Endothelial cell (in vitro differentiated cells): Measurements from ENCODE around the gene HMGN2. TPM values are rescaled to one million over a fixed set of nuclear protein-coding genes. Genes with fewer than 3 reads are reported as not detected.
A peak's percentile ranks its signal among the peaks of the same experiment; 100 is the strongest.
"Not testable (repeated sequence)": the region's sequence is repeated elsewhere in the genome, so short reads cannot be mapped to it uniquely, and the experiment has no call there.

ENCODE experiments used
- DNase-seq: peaks from one replicate; pipeline ENCODE4 v3.0.0; 2021; ENCODE audit warnings: low spot score
- H3K27ac Mint-ChIP-seq: one replicate; pipeline ENCODE4 v1.8.0; 2021; ENCODE audit warnings: mixed read lengths, inconsistent platforms; ENCODE audit not compliant: unreplicated experiment
- H3K27me3 Mint-ChIP-seq: one replicate; pipeline ENCODE4 v1.8.0; 2021; ENCODE audit warnings: mild to moderate bottlenecking, moderate library complexity, mixed read lengths, inconsistent platforms; ENCODE audit not compliant: unreplicated experiment
- H3K36me3 Mint-ChIP-seq: one replicate; pipeline ENCODE4 v1.8.0; 2021; ENCODE audit warnings: mild to moderate bottlenecking, low read depth, mixed read lengths, inconsistent platforms; ENCODE audit not compliant: unreplicated experiment
- H3K4me1 Mint-ChIP-seq: one replicate; pipeline ENCODE4 v1.8.0; 2021; ENCODE audit warnings: mild to moderate bottlenecking, mixed read lengths, inconsistent platforms; ENCODE audit not compliant: unreplicated experiment
- H3K4me3 Mint-ChIP-seq: one replicate; pipeline ENCODE4 v1.8.0; 2021; ENCODE audit warnings: mild to moderate bottlenecking, mixed read lengths, inconsistent platforms; ENCODE audit not compliant: unreplicated experiment
- H3K9me3 Mint-ChIP-seq: one replicate; pipeline ENCODE4 v1.8.0; 2021; ENCODE audit warnings: mixed read lengths, inconsistent platforms; ENCODE audit not compliant: unreplicated experiment
- total RNA-seq: library from RNA; stranded (reverse); fragmentation: NEBNext Ultra II Directional; extraction: Animal tissue kit (Norgen Biotek cat#: 25700); gene quantifications from one replicate; pipeline ENCODE4 v1.2.1, GENCODE V29; 2021; ENCODE audit not compliant: unreplicated experiment
- TF ChIP-seq, protein P1 (sequence below): fragments of 200-600 bp; sonication (generic); IDR thresholded peaks from one replicate; pipeline ENCODE4 v1.5.0; 2021; ENCODE audit warnings: antibody characterized with exemption; ENCODE audit not compliant: unreplicated experiment

Gene HMGN2
- total RNA-seq, 1 donor from 2014 or later, result 171 TPM

DNA sequence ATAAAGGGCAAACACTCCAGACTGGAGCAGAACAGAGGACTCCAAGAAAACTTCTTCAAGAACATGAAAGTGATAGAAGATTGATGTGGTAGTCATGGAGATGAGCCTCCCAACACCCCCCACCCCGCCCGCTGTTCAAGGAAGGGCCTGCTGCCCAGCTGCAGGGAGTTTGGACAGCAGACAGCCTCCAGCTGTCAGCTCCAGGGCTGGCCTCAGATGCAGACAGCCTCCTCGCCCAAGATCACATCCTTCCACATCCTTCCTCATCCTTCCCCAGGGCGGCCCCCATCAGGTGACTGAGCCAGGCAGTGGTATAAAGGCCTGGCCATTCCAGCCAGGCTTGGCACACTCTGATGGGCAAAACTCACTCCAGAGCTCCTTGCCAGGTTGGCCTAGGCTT is 24.6 kb downstream of the HMGN2 start:
- no peaks in the 10 kb centered on the region for H3K27me3 Mint-ChIP-seq
- no peaks in the 10 kb centered on the region for H3K9me3 Mint-ChIP-seq
- no peaks in the 10 kb centered on the region for H3K36me3 Mint-ChIP-seq
- no peaks in the 10 kb centered on the region for H3K4me1 Mint-ChIP-seq
- H3K4me3 Mint-ChIP-seq, result no peak overlapping the region
- no peak overlapping the region for H3K27ac Mint-ChIP-seq
- TF ChIP-seq, protein P1, sequence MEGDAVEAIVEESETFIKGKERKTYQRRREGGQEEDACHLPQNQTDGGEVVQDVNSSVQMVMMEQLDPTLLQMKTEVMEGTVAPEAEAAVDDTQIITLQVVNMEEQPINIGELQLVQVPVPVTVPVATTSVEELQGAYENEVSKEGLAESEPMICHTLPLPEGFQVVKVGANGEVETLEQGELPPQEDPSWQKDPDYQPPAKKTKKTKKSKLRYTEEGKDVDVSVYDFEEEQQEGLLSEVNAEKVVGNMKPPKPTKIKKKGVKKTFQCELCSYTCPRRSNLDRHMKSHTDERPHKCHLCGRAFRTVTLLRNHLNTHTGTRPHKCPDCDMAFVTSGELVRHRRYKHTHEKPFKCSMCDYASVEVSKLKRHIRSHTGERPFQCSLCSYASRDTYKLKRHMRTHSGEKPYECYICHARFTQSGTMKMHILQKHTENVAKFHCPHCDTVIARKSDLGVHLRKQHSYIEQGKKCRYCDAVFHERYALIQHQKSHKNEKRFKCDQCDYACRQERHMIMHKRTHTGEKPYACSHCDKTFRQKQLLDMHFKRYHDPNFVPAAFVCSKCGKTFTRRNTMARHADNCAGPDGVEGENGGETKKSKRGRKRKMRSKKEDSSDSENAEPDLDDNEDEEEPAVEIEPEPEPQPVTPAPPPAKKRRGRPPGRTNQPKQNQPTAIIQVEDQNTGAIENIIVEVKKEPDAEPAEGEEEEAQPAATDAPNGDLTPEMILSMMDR, result no peak
- no peak for DNase-seq

DNA sequence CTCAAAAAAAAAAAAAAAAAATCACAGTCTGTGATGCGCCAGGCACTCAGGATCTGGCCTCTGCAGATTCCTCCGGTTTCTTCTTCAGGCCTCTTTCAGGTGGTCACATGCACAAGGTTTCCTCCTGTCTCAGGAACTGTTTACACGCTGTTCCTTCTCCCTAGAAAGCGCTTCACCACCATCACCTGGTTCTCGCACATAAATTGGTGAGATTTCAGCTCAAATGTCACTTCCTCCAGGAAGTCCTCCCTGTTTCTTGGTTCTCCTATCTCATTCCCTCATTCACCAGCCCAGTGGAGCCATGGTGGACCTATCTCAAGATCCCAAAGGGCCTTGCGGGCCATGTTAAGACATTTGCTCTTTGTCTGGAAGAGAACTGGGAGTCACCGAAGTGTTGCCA is 26.7 kb downstream of the HMGN2 start:
- TF ChIP-seq, protein P1, result no peak
- DNase-seq, result no peak
- Mint-ChIP-seq H3K4me1 (no peaks in the 10 kb centered on the region), H3K9me3 (no peaks in the 10 kb centered on the region), H3K27me3 (no peaks in the 10 kb centered on the region), H3K27ac (no peak overlapping the region), H3K36me3 (no peaks in the 10 kb centered on the region), H3K4me3 (no peak overlapping the region)

DNA sequence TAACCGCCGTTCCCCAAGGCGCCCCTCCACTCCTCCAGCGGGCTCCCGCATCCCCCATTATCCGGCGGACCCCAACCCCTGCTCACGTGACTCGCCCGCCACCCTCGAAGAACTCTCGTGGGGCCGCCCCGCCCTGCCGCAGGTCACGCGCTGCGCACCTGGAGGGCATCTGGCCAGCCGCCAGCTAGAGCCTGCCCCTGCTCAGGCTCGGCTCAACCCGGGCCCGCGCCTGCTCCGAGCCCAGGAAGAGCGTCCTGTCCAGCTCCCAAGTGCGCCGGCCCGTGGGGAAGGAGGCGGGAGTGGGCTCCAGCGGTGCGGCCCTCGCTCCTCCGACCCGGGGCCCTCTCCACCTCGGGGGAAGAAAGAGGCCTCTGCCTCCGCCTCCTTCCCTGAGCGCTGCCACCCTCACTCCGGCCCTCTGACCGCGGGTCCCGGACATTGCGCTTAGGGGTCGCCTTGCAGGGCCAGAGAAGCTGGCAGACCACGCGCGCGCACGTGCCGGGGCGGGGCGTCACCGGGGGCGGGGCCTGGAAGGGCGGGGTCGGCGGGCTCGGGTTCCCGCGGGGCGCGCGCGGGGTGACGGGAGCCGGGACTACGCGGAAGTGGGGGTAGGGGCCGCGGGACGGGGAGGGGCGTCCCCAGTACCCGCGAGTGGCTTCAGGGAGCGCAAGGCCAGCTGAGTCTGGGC is 28.4 kb downstream of the HMGN2 start:
- Mint-ChIP-seq H3K4me3 (peak overlapping the region; percentile 79), H3K9me3 (no peaks in the 10 kb centered on the region), H3K4me1 (no peaks in the 10 kb centered on the region), H3K27me3 (no peaks in the 10 kb centered on the region), H3K27ac (no peak overlapping the region), H3K36me3 (no peaks in the 10 kb centered on the region)
- peak; percentile 83 for DNase-seq
- TF ChIP-seq, protein P1, result peak; percentile 46

DNA sequence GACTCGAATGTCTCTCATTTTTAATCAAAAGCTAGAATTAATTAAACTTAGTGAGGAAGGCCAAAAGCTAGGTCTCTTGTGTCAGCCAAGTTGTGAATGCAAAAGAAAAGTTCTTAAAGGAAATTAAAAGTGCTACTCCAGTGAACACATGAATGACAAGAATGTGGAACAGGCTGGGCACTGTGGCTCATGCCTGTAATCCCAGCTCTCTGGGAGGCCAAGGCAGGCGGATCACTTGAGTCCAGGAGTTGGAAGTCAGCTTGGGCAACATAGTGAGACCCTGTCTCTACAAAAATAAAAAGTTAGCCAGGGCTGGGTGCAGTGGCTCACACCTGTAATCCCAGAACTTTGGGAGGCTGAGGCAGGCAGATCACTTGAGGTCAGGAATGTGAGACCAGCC is 38.5 kb downstream of the HMGN2 start:
- H3K36me3 Mint-ChIP-seq, H3K27ac Mint-ChIP-seq, H3K4me1 Mint-ChIP-seq, H3K4me3 Mint-ChIP-seq, H3K9me3 Mint-ChIP-seq, H3K27me3 Mint-ChIP-seq, DNase-seq: not testable (repeated sequence)

DNA sequence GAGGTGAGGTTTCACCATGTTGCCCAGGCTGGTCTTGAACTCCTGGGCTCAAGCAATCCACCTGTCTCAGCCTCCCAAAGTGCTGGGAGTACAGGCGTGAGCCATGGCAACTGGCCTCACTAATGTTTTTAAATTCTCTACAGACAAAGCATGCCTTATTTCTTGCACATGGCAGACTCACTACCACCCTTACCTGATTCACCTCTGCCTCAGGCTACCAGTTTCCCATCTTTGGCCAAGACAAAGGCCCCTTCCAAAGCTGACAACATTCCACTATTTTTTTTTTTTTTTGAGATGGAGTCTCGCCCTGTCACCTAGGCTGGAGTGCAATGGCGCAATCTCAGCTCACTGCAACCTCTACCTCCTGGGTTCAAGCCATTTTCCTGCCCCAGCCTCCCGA is 43.6 kb downstream of the HMGN2 start:
- H3K27me3 Mint-ChIP-seq, H3K9me3 Mint-ChIP-seq, H3K4me1 Mint-ChIP-seq, H3K4me3 Mint-ChIP-seq, DNase-seq, H3K36me3 Mint-ChIP-seq, H3K27ac Mint-ChIP-seq: not testable (repeated sequence)

DNA sequence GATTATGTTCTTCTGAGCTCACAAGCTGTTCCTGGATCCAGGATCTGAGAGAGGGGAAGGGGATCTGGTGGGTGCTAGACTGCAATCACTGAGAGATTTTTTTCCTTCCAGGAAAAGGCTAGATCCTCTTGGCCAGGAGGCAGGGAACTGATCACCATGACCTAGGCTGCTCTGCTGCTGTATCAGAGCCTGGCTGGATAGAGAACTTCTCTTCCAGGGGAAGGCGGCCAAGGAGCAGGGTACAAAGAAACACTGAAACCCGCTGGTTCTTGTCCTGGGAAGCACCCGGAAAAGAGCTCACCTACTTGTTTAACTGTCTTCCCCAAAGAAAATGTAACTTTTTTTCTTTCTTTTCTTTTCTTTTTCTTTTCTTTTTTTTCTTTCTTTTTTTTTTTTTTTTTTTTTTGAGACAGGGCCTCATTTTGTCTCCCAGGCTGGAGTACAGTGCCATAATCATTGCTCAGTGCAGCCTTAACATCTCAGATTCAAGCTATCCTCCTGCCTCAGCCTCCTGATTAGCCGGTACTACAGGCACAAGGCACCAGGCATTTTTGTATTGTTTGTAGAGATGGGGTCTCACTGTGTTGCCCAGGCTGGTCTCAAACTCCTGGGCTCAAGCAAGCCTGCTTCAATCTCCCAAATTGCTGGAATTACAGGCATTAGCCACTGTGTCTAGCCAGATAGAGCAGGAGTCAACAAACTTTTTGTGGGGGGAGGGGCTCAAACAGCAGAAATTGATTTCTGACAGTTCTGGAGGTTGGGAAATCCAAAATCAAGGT is 44.9 kb downstream of the HMGN2 start:
- no peak for DNase-seq
- no peak overlapping the region for H3K4me3 Mint-ChIP-seq
- TF ChIP-seq, protein P1, result no peak
- H3K27ac Mint-ChIP-seq, result no peak overlapping the region
- H3K36me3 Mint-ChIP-seq, result no peaks in the 10 kb centered on the region
- H3K27me3 Mint-ChIP-seq, result no peaks in the 10 kb centered on the region
- no peaks in the 10 kb centered on the region for H3K9me3 Mint-ChIP-seq
- no peaks in the 10 kb centered on the region for H3K4me1 Mint-ChIP-seq
